IMR-90 (cell line): Measurements from ENCODE around the gene TP53TG5. TPM values are rescaled to one million over a fixed set of nuclear protein-coding genes. Genes with fewer than 3 reads are reported as not detected.

Source experiments
- ATAC-seq: fragments of 200-7000 bp; cut with Tn5 transposase; 2 replicates; pipeline ENCODE4 v1.9.1; 2020; ENCODE audit warnings: low read depth, mild to moderate bottlenecking, moderate library complexity
- BruUV-seq: library from RNA; stranded (reverse); fragments of 400-500 nt; replicated peaks from 2 replicates; lab custom pipeline; 2021; lab: Mats Ljungman, UMichigan
- CTCF ChIA-PET: fragments of 300-600 bp; formaldehyde crosslinking; extraction: SDS; loops from one replicate; lab custom pipeline; 2021; ENCODE audit warnings: antibody characterized with exemption; lab: Yijun Ruan, JAX
- POLR2A ChIA-PET: fragments of 300-600 bp; sonication (Branson Sonifier 250); formaldehyde crosslinking; loops from one replicate; lab custom pipeline; 2022; ENCODE audit warnings: antibody characterized with exemption; ENCODE audit not compliant: unreplicated experiment; lab: Charles Lee
- DNase-seq: peaks from one replicate; pipeline ENCODE4 v3.0.0; 2013
- H2AFZ ChIP-seq: replicated peaks from 2 replicates; pipeline ENCODE3; 2013; ENCODE audit warnings: low read length, mild to moderate bottlenecking; ENCODE audit not compliant: poor library complexity
- H2AK5ac ChIP-seq: 2 replicates; pipeline ENCODE4 v1.6.1; 2013; ENCODE audit warnings: low read depth, low read length, inconsistent platforms
- H2AK9ac ChIP-seq: replicated peaks from 2 replicates; pipeline ENCODE3; 2013; ENCODE audit warnings: mild to moderate bottlenecking, low read depth, low read length, moderate library complexity; ENCODE audit not compliant: poor library complexity
- H2BK120ac ChIP-seq: 2 replicates; pipeline ENCODE4 v1.6.1; 2013; ENCODE audit warnings: low read depth, low read length, inconsistent platforms
- H2BK15ac ChIP-seq: 3 replicates; pipeline ENCODE4 v1.6.1; 2013; ENCODE audit warnings: low read depth, low read length, inconsistent platforms
- H2BK20ac ChIP-seq: 2 replicates; pipeline ENCODE4 v1.6.1; 2013; ENCODE audit warnings: low read depth, mild to moderate bottlenecking, inconsistent platforms, low read length, moderate library complexity
- H2BK5ac ChIP-seq: 2 replicates; pipeline ENCODE4 v1.6.1; 2013; ENCODE audit warnings: mild to moderate bottlenecking, low read depth, low read length, inconsistent platforms; ENCODE audit not compliant: poor library complexity, severe bottlenecking
- H3K14ac ChIP-seq: replicated peaks from 2 replicates; pipeline ENCODE4 v1.6.1; 2013; ENCODE audit warnings: low read depth, low read length, inconsistent platforms
- H3K18ac ChIP-seq: 2 replicates; pipeline ENCODE4 v1.6.1; 2013; ENCODE audit warnings: low read depth, low read length, control low read depth
- H3K23ac ChIP-seq: 2 replicates; pipeline ENCODE4 v1.6.1; 2013; ENCODE audit warnings: low read depth, low read length, inconsistent platforms
- H3K27ac ChIP-seq: 2 replicates; pipeline ENCODE4 v1.5.1; 2013; ENCODE audit warnings: mild to moderate bottlenecking, control low read depth, low read length; ENCODE audit not compliant: insufficient read depth
- H3K27me3 ChIP-seq: 2 replicates; pipeline ENCODE4 v1.6.1; 2013; ENCODE audit warnings: low read length; ENCODE audit not compliant: control insufficient read depth, insufficient read depth
- H3K36me3 ChIP-seq: 2 replicates; pipeline ENCODE4 v1.6.1; 2013; ENCODE audit warnings: low read length, mixed read lengths; ENCODE audit not compliant: control insufficient read depth, insufficient read depth
- H3K4ac ChIP-seq: 2 replicates; pipeline ENCODE4 v1.6.1; 2013; ENCODE audit warnings: low read depth, low read length, inconsistent platforms
- H3K4me1 ChIP-seq: 2 replicates; pipeline ENCODE4 v1.6.1; 2013; ENCODE audit warnings: low read length, mixed read lengths; ENCODE audit not compliant: control insufficient read depth, insufficient read depth
- H3K4me2 ChIP-seq: 2 replicates; pipeline ENCODE4 v1.6.1; 2013; ENCODE audit warnings: low read depth, mild to moderate bottlenecking, control low read depth, low read length, moderate library complexity
- H3K4me3 ChIP-seq: 2 replicates; pipeline ENCODE4 v1.5.1; 2013; ENCODE audit warnings: low read depth, mild to moderate bottlenecking, control low read depth, low read length, moderate library complexity; ENCODE audit not compliant: insufficient read depth
- H3K56ac ChIP-seq: 2 replicates; pipeline ENCODE4 v1.6.1; 2013; ENCODE audit warnings: low read length, inconsistent platforms; ENCODE audit not compliant: insufficient read depth; ENCODE audit errors: extremely low read depth
- H3K79me1 ChIP-seq, 2 experiments: 2 replicates each; pipeline ENCODE4 v1.6.1; 2013; ENCODE audit warnings: low read length in 2 of 2, inconsistent platforms in 1 of 2, low read depth in 1 of 2
- H3K9ac ChIP-seq: 2 replicates; pipeline ENCODE4 v1.6.1; 2013; ENCODE audit warnings: low read depth, low read length, control low read depth
- H3K9me1 ChIP-seq: 2 replicates; pipeline ENCODE4 v1.6.1; 2013; ENCODE audit warnings: low read length, inconsistent platforms; ENCODE audit not compliant: insufficient read depth
- H3K9me3 ChIP-seq: 2 replicates; pipeline ENCODE4 v1.6.1; 2013; ENCODE audit warnings: low read length; ENCODE audit not compliant: control insufficient read depth, insufficient read depth
- H4K20me1 ChIP-seq: 2 replicates; pipeline ENCODE4 v1.6.1; 2013; ENCODE audit warnings: low read length, inconsistent platforms; ENCODE audit not compliant: insufficient read depth
- H4K5ac ChIP-seq: 2 replicates; pipeline ENCODE4 v1.6.1; 2013; ENCODE audit warnings: mild to moderate bottlenecking, low read depth, low read length, control low read depth
- H4K8ac ChIP-seq, 2 experiments: 2 replicates each; pipeline ENCODE4 v1.6.1; 2013; ENCODE audit warnings: low read depth in 2 of 2, low read length in 2 of 2, control low read depth in 1 of 2, inconsistent platforms in 1 of 2
- H4K91ac ChIP-seq: 2 replicates; pipeline ENCODE4 v1.6.1; 2013; ENCODE audit warnings: low read depth, low read length, inconsistent platforms; ENCODE audit not compliant: insufficient read depth
- CHD1 ChIP-seq: IDR thresholded peaks from 2 replicates; pipeline ENCODE4 v1.6.1; 2012; ENCODE audit warnings: low read depth, low read length, improper control_type of control experiment
- MAFK ChIP-seq: IDR thresholded peaks from 2 replicates; pipeline ENCODE4 v1.6.1; 2012; ENCODE audit warnings: low read depth, low read length, improper control_type of control experiment
- POLR2A ChIP-seq: IDR thresholded peaks from 2 replicates; pipeline ENCODE4 v1.6.1; 2012; ENCODE audit warnings: mild to moderate bottlenecking, low read depth, low read length
- WGBS, 2 experiments: methylation state at CpG; one replicate each; pipeline versions ENCODE4 v1.1.5 to v1.1.7; 2013; ENCODE audit warnings: missing lambda C conversion rate in 2 of 2; ENCODE audit not compliant: insufficient read length in 1 of 2; ENCODE audit errors: extremely low coverage in 2 of 2; 5-methylcytosine and 5-hydroxymethylcytosine counted together
- dilution Hi-C: fragments of 300-500 bp; cut with HindIII; formaldehyde crosslinking; loops from one replicate; pipeline ENCODE4 v1.14.3; 2018; ENCODE audit warnings: low sequenced_read_pairs; ENCODE audit not compliant: unreplicated experiment
- in situ Hi-C: fragments of 300-500 bp; cut with MboI; formaldehyde crosslinking; loops from 3 replicates; pipeline ENCODE4 v1.14.3; 2019; ENCODE audit warnings: low sequenced_read_pairs, inconsistent platforms, mixed read lengths
- intact Hi-C: fragments of 100-400 bp; cut with micrococcal nuclease; formaldehyde crosslinking; loops from 2 replicates; pipeline ENCODE4 v1.10.0; 2022
- polyA plus RNA-seq, 3 experiments: library from polyadenylated mRNA; depleted of rRNA; stranded (reverse); fragments of >200 nt; gene quantifications; 2 replicates each; pipeline ENCODE4 v1.2.3, GENCODE V29; 2012; ENCODE audit warnings: low replicate concordance in 1 of 3
- total RNA-seq: library from RNA; depleted of rRNA; stranded (reverse); fragments of >200 nt; gene quantifications from 2 replicates; pipeline ENCODE4 v1.2.3, GENCODE V29; 2012

TP53TG5 gene
- total and polyA plus RNA-seq, 2 of the 4 experiments (the other 2 are of a cell fraction) = not detected

DNA sequence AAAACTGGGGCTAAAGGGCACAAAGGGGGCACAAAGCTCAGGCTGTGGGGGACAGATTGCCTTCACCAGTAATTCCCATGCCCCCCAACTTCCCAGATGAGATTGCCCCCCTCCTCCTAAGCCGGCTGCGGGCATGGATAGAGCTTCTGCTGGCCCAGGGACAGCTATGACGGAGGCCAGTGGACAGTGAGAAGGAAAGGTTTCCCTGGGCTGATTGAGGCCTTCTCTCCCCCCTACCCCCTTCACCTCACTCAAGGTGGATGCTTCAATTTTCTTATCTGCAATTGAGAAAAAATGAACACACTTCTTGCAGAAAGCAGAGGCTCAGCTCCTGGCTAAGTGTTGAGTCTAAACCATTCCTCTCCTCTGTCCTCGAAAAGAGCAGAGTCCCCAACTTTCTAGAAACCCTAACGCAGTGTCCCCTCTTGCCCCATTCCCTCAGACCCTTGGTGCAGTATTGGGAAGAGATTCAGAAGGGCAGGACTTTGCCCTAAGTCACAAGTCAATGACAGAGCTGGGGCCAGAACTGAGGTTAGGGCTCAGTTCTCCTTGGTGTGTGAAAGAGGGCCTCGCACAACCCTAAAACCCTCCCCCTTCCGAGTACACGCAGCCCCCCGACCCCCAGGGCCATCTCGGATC, 30.7 kb downstream of the TP53TG5 start:
- Histone ChIP-seq H4K91ac (peak overlapping the region; percentile 89), H2AFZ (peak overlapping the region; percentile 79), H3K27ac (peak overlapping the region; percentile 91), H3K79me1 (peaks cover 0 to 53% of the 10 kb centered on the region in 2 experiments; a peak in 3 of 4 replicates), H4K20me1 (peaks cover 35% of the 10 kb centered on the region), H3K56ac (peak overlapping the region; percentile 85), H3K4me1 (peaks cover 35% of the 10 kb centered on the region), H4K5ac (peak overlapping the region; percentile 3), H3K27me3 (no peaks in the 10 kb centered on the region), H3K36me3 (peaks cover 4% of the 10 kb centered on the region; the same call in 1 of the 2 replicates), H2AK5ac (peak overlapping the region; percentile 68), H3K18ac (peak overlapping the region; percentile 82), H3K9me3 (no peaks in the 10 kb centered on the region), H2BK20ac (0 out of 2 replicates have a peak overlapping the region, but pooled peaks have one; percentile 28), H3K4me2 (peak overlapping the region; percentile 80), H3K23ac (peak overlapping the region; percentile 92), H3K4ac (peak overlapping the region; percentile 84), H3K14ac (peak overlapping the region; percentile 94), H3K9me1 (peaks cover 13% of the 10 kb centered on the region; the same call in 1 of the 2 replicates), H4K8ac (peak overlapping the region; percentile 43 to 59; a peak in 3 of 4 replicates), H3K4me3 (peak overlapping the region; percentile 74), H2BK5ac (peak overlapping the region; percentile 73), H2BK15ac (peak overlapping the region; percentile 19; the same call in 1 of the 3 replicates), H2AK9ac (peak overlapping the region; percentile 93), H2BK120ac (peak overlapping the region; percentile 33), H3K9ac (peak overlapping the region; percentile 95)
- TF ChIP-seq MAFK (no peak), POLR2A (0 out of 2 replicates have a peak, but pooled peaks have one; percentile 16), CHD1 (peak; percentile 31; the same call in 1 of the 2 replicates)
- dilution Hi-C loops (no loop called here), in situ Hi-C loops (loop anchor here (25.0 kb wide), 1 partner anchor 565 kb away; the partner anchor contains the start of gene PLTP), intact Hi-C loops (no loop called here)
- ChIA-PET POLR2A (interaction anchor here (0.6 to 1.5 kb wide), 3 partner anchors 10 to 71 kb away, joined by 5 to 11 read pairs (median 6); no protein-coding TSS in a partner anchor), CTCF (interaction anchor here (0.6 kb wide), 1 partner anchor 27 kb away, joined by 3 read pairs; no protein-coding TSS in a partner anchor)
- WGBS, 2 experiments = no CpG with 5 or more reads among the region's 10 CpGs
- no peak for DNase-seq
- no peak for ATAC-seq
- TSS peak; percentile 48 for BruUV-seq
